Breast epithelium (tissue), 3 donors: ENCODE results near the gene EXOC3L1.

Experiments
- POLR2A ChIP-seq: fragments of 450-650 bp; IDR thresholded peaks from one replicate; pipeline ENCODE4 v1.6.1; 2016; ENCODE audit warnings: antibody characterized with exemption, mild to moderate bottlenecking, moderate library complexity
- POLR2AphosphoS5 ChIP-seq, 3 donors: sonication (generic); formaldehyde crosslinking; IDR thresholded peaks; one replicate each; pipeline ENCODE4 v1.6.1; 2017; ENCODE audit warnings: antibody characterized with exemption in 3 of 3
- TF ChIP-seq, protein P1 (sequence below), 3 donors: fragments of 450-650 bp; IDR thresholded peaks; one replicate each; pipeline ENCODE4 v1.5.1; 2016 to 2017; ENCODE audit warnings: antibody characterized with exemption in 3 of 3, mild to moderate bottlenecking in 3 of 3, moderate library complexity in 3 of 3

DNA sequence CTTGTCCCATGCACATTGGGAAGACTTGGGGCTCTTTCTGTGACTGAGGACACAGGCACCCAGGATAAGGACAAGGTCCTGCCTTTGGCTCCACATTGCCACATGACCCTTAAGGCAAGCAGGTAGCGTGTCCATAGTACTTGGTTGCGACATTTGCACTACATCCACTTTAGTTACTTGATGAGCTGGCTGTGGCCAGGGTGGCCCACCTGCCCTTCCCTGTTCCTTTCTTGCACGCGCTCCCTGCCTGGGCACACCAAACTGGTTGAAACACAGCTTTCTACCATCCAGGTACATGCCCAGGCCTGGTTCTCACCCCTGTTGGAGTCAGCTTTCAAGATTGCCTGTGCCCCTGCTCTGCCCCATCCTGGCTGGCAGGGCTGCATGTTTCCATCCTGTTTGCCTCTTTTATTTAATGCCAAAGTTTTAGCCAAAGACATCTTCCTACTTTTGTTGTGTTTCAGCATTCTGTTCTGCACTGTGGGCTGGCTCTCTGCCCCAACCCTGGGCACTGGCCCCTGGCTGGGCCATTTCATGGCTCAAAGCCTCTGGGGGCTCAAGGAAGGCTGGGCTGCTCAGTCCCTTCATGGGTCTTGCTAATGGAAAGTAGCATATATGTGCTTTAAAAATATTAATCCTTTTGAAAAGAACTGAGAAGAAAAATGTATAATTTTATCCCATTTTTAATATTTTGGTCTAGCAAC is 42.3 kb downstream of the EXOC3L1 start:
- TF ChIP-seq, protein P1, sequence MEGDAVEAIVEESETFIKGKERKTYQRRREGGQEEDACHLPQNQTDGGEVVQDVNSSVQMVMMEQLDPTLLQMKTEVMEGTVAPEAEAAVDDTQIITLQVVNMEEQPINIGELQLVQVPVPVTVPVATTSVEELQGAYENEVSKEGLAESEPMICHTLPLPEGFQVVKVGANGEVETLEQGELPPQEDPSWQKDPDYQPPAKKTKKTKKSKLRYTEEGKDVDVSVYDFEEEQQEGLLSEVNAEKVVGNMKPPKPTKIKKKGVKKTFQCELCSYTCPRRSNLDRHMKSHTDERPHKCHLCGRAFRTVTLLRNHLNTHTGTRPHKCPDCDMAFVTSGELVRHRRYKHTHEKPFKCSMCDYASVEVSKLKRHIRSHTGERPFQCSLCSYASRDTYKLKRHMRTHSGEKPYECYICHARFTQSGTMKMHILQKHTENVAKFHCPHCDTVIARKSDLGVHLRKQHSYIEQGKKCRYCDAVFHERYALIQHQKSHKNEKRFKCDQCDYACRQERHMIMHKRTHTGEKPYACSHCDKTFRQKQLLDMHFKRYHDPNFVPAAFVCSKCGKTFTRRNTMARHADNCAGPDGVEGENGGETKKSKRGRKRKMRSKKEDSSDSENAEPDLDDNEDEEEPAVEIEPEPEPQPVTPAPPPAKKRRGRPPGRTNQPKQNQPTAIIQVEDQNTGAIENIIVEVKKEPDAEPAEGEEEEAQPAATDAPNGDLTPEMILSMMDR (IDR thresholded peaks at IDR 0.05) = no peak
- TF ChIP-seq POLR2A (no peak), POLR2AphosphoS5 (IDR thresholded peaks at IDR 0.05) (no peak)
